C1 segment of cervical spinal cord (tissue), 14 donors: ENCODE measurements around the gene MED22.
A peak's percentile ranks its signal among the peaks of the same experiment; 100 is the strongest.
"Not testable (repeated sequence)": the region's sequence is repeated elsewhere in the genome, so short reads cannot be mapped to it uniquely, and the experiment has no call there.

Experiments
- DNase-seq, 14 donors: peaks; one replicate each; lab custom pipeline; 2025; lab: John Stamatoyannopoulos, UW

MED22 gene

DNA sequence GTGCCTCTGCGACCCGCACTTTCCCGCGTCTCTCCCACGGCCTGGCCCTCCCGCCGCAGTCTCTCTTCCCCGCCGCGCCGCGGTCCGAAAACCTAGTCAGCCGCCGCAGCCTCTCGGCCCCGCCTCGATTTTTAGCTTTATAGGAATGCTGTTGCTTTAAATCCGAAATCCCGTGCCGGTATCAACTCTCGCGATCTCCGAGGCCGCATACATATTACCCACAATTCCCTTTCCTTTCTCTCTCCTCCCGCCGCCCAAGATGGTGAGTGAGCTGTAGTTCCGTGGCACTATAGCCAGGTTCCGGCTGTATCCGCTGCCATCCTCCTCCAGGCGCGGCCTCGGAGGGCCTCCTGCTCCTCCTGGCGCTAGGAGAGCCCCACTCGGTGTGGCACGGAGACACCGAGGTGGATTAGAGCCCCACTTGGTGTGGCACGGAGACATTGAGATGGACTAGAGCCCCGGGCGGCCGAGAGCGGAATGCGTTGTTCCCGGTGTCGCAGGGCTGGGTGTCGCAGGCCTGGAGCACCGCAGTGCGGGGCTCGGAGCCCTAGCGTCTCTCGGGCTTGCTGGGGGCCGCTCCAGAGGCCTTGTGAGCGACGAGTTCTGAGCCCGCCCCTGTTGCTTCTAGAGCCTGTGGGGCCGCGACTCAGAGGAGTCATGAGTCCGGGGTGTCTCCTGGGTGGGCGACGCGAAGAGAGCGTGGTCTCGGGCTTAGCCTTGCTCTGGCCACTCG is at the start of gene MED22, which contains the start of gene RPL7A:
TSS of gene MED22 (minus strand) at position 147 of the 733 bp plus-strand sequence. CDS start 1,469 bp downstream, outside the sequence.
TSS of gene RPL7A (plus strand) at position 234 of the 733 bp plus-strand sequence. CDS start at position 260, 26 bp downstream.
- DNase-seq = peak; percentile 30 to 90 (median 82)

- DNase-seq = no peak
These were observed 49.4 kb upstream of the MED22 start for GRCh38 chr9:133397370-133397769.

GRCh38 chr9:133396952-133397351 is 49.0 kb upstream of the MED22 start:
- no peak for DNase-seq

DNA sequence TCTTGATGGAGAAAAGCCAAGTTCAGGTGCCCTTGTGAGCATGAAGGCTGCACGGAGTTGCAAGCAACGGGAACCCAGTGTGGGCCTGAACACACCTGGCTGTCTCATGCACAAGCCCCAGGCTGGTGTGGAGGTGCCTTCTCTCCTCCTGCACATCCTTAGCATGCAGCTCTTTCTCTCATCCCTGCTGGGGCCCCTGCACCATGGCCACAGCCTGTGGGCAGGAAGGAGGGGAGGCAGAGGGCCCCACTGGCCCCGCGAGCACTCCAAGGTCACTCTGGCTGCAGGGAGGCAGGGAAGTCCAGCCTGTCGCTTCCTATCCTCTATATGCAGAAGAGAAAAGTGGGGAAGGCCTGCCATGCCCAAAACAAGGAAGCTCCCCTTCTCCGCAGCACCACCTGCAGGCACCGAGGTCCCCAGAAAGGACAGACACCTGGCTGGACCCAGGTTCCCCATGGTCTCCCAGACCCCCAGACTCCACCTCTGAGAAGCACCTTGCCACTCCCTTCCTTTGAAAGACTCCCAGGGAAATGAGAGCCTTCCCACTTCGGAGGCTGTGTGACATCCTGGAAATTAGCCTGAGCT is 46.8 kb upstream of the MED22 start:
- no peak for DNase-seq

GRCh38 chr9:133393399-133393798 is 45.5 kb upstream of the MED22 start:
- DNase-seq = no peak

DNA sequence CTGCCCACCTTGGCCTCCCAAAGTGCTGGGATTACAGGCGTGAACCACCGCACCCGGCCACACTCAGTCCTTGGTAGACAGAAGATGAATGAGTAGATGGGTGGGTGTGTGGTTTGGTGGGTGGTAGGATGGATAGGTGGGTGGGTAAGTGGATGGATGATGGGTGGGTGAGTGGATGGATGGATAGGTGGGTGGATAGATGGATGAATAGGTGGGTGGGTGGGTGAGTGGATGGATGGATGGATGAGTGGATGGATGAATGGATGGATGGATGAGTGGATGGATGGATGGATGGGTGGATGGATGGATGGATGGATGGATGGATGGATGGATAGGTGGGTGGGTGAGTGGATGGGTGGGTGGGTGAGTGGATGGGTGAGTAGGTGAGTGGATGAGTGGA is 44.4 kb upstream of the MED22 start:
- DNase-seq = not testable (repeated sequence)

DNA sequence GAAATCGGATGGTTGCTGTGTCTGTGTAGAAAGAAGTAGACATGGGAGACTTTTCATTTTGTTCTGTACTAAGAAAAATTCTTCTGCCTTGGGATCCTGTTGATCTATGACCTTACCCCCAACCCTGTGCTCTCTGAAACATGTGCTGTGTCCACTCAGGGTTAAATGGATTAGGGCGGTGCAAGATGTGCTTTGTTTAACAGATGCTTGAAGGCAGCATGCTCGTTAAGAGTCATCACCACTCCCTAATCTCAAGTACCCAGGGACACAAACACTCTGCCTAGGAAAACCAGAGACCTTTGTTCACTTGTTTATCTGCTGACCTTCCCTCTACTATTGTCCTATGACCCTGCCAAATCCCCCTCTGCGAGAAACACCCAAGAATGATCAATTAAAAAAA is 43.5 kb upstream of the MED22 start:
- DNase-seq = not testable (repeated sequence)

- DNase-seq = no peak
These were observed 42.8 kb upstream of the MED22 start for GRCh38 chr9:133390713-133391112.

GRCh38 chr9:133389562-133389961 is 41.6 kb upstream of the MED22 start:
- no peak for DNase-seq

DNA sequence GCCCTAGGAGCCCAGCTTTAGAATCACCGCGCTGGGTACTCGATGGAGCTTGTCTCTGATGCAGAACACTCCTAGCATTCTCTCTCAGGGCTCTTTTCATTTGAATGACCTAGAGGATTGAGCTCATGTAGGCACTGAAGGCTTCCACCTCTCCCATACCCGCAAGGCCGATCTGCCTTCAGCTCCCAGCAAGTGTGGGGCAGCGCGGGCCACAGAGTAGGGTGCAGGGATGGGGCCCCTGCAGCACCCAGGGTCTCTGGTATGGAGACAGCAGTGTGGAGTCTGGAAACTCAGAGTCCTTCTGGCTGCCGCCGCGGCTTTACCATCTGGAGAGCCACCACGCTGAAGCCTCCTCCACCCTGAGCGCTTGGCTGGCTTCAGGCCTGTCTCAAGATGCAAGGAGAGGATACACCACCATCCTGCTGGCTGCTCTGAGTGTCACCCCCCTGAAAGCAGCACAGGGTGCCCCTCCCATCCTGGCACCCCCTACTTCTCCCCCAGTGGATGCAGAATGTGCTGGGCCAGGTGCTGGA is 41.2 kb upstream of the MED22 start:
- DNase-seq = no peak

- no peak for DNase-seq
These were observed 39.7 kb upstream of the MED22 start for GRCh38 chr9:133387680-133388079.

GRCh38 chr9:133386338-133386737 is 38.4 kb upstream of the MED22 start:
- DNase-seq = no peak

DNA sequence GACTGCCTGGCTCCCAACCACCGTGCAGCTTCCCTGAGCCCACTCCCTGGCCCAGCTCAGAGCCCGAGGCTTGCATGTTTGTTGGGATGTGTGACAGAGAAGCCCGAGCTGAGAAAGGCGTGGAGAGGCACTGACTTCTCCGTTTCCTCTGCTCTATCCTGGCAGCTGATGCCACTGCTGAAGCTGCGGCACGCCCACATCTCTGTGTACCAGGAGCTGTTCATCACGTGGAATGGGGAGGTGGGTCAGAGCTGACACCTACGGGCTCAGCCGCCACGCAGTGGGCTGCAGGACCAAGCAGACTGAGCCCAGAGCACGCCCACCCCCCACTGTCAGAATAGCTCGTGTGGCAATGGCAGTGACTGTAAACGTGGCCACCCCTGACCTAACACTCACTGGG is 37.5 kb upstream of the MED22 start:
- no peak for DNase-seq

DNA sequence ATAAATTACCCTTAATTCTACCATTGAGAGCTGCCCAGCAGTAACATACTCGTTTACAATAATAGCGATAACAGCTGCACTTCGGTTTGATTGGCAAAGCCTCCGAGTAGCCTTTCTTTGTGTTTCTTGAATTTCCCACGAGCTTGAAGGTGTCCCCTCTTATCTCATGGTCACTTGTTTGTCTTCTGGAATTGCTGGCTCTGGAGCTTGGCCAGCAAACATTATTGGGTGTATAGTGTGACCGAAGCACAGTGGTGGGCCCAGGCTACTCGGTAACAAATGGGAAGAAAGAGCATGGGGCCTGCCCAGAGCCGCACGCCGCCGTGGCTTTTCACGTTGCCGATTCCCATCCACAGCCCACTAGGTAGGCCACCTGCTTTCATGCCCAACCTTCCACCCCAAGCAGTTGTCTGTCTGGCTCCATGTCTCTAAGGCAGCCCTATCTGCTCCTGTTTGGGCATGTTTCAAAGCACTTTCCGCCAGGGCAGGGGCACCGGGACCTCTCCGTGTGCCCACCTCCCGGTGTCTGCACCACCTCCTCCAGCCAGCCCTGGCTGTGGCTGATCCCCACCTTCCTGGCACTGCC is 36.9 kb upstream of the MED22 start:
- no peak for DNase-seq

- no peak for DNase-seq
These were observed 35.5 kb upstream of the MED22 start for GRCh38 chr9:133383438-133383837.

GRCh38 chr9:133382507-133383141 is 34.7 kb upstream of the MED22 start:
- DNase-seq = no peak

DNA sequence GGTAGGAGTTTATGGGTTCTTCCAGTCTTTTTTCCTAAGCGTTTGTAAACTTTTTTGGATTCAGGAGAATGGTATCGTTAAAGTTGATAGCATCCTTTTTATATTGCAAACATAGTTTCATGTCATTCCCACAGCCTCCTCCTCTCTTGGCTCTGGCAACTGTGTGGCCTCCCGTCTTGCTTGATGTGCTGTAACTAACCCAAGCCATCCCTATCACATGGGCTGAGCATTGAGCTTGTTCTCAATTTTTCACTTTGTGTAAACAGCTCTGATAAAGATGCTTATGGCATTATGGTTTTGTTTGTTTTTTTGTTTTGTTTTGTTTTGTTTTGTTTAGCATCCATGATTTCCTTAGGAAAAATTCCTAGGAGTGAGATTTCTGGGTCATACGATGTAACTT is 32.8 kb upstream of the MED22 start:
- no peak for DNase-seq

DNA sequence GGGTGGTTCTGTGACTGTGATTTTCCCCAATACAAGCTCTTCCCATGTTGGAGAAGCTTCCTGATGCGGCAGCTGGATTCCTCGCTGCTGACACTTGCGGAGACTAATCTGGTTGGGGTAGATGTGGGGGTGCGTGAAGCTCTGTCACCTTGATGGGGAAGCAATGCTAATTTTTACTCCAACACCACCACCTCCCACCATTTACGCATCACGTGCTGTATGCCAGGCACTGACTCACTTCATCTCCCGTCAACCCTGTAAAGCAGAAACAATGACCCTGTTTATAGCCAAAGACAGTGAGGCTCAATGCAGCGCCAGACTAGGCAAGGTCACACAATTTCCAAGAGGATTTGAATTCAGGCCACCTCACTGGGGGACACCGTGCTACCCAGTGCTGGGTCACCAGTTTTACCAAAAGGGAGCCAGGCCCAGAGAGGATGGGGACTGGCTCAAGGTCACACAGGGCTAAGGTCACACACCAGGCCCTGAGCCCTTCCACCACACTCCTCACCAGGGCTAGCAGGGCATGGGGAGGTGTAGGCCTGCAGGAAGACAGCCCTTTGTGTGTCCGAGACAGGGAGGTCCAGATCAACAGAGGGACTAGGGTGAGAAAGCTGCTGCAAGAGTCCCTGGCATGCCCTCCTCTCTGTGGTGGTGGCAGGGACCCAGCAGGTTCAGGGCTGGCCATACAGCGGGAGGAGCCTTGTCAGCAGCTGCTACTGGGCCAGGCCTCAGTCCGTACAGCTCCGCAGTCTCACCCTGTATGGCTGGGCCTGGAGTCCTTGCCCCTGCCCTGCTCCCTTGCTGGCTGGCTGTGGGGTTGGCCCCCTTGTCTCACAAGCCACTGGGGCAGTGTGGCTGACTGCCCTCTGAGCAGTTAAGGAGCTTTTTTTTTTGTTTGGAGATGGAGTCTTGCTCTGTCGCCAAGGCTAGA is 31.5 kb upstream of the MED22 start:
- DNase-seq = peak in 9 of 14 donors; percentile 5 to 70 (median 21)

GRCh38 chr9:133378408-133378962 is 30.6 kb upstream of the MED22 start:
- no peak for DNase-seq

GRCh38 chr9:133377721-133378216 is 29.8 kb upstream of the MED22 start:
- DNase-seq = no peak
